Germinal center (tissue), 1 donor: ENCODE results near the gene RLN3.
A peak's percentile ranks its signal among the peaks of the same experiment; 100 is the strongest.

Source experiments
- DNase-seq: peaks from one replicate; pipeline ENCODE4 v3.0.0; 2012; ENCODE audit warnings: mixed read lengths, low spot score

Gene RLN3, protein sequence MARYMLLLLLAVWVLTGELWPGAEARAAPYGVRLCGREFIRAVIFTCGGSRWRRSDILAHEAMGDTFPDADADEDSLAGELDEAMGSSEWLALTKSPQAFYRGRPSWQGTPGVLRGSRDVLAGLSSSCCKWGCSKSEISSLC

DNA sequence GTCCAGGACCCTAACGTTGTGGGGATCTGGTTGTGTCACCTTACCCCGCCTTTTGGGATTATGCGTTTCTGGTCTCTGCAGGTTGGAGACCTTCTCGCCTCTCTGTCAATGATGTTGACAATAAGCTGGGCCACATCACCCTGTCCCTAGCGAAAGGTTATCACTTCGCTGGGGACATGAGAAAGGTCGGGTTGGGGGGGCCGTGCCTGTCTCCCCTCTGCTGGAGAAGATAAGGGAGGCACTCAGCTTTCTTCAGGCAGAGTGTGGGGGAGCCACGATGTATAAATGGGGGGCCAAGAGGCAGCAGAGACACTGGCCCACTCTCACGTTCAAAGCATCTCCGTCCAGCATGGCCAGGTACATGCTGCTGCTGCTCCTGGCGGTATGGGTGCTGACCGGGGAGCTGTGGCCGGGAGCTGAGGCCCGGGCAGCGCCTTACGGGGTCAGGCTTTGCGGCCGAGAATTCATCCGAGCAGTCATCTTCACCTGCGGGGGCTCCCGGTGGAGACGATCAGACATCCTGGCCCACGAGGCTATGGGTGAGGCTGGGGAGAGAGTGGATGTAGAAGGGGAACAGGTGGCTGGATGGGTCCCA is at the start of gene RLN3:
RLN3 (plus strand) TSS at position 293 of the 595 bp plus-strand sequence; CDS start at position 350, 57 bp downstream.
- DNase-seq: no peak

DNA sequence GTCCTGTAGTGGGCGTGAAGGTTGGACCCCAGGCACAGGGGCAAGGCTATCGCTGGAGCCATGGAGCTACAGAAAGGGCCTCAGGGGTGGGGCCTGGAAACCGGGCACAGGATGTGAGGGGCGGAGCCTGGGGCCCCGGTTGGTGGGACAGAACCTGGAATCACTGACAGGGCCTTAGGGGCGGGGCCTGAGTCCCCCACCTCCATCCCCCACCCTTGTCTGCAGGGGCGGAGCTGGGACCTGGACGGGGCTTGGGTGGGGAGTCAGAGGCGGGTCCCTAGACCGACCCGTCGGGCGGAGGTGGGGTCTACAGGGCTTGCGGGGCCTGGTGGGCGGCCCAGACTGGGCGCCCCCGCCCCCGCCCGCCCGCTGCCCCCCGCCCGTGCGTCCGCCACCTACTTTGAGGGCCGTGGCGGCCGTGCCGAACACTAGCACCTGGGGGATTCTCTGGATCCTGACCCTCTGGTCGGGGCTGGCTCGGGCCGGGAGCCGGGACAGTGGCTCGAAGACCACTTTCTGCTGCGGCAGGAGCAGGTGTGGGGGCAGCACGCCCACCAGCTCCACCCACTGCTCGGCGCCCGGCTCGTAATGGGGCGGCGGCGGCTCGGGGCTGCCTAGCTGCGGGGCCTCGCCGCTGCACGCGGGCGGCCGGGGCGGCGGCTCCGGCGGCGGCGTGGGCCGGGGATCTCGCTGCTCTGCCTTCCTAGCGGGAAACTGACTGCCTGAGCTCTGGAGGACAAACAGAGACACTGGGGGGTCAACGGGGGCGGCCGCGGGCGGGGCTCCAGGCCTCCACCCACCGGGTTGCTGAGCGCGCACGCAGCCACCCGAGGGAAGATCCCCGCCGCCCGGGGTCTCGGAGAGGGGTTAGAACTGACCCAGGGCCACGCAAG is 49.4 kb upstream of the RLN3 start:
- DNase-seq: peak; percentile 20

DNA sequence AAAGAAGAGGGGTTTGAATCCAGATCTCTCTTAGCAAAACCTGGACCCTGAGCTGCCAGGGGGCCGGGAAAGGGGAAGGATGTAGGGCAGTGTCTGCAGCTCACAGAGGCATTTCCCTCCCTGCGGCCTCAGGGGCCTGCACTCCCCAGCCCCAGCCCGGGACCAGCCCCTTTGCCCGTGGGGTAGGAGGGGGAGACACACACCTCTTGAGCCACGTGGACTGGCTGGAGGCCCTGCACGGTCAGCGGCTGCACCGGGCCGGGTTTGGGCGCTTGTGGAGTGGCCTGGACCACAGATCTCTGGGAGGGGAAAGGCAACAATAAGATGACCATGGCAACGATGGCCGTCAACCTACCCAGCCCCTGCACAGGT is 48.7 kb upstream of the RLN3 start:
- no peak for DNase-seq

DNA sequence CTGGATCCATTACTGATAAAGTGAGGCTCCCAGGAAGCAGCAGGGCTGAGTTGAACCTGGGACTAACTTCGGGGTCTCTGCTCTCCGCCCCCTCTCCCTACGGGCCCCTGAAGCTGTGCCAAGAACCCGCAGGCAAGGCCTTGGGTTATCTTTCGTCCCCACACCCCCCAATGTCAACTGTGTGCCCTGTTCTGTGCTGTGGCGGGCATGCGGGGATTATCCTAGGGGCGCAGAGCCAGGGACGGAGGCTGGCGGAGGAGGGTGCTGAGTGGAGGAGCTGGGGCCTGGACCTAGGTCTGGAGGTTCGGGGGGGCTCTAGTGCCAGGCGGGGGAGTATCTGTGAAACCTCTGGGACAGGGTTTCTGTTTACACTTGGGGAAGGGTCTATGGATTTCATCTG is 48.3 kb upstream of the RLN3 start:
- DNase-seq: no peak

DNA sequence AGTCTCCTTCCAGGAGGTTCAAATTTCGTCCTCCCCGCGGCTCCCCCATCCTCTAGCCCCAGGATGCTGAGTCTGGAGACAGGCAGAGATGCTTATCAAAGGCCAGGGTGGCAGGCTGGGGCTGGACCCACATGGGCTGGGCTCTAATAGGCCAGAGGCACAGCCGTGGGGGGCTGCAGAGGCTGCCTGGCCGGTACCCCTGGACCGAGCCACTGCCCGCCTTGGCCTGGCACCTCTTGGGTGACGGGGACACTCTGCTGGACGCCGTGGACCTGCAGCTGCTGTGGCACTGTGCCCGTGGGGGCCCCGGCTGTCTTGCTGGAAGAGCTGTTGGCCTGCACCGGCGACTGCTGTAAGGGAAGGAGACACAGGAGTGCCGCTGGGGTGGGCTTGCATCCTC is 47.6 kb upstream of the RLN3 start:
- DNase-seq: no peak

DNA sequence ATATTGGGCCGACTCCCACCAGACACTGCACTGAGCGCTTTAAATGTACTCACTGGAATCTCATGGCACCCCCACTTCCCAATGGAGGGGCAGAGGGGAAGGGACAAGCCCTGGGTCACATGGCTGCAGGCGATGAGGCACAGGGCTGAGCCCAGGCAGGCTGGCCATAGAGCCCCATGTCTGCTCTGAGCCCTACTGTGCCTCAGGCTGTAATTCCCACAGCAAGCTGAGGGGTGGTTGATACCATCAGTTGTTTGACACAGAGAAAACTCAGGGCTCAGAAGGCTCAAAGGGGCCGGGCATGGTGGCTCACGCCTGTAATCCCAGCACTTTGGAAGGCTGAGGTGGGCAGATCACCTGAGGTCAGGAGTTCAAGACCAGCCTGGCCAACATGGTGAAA is 46.9 kb upstream of the RLN3 start:
- DNase-seq: no peak

DNA sequence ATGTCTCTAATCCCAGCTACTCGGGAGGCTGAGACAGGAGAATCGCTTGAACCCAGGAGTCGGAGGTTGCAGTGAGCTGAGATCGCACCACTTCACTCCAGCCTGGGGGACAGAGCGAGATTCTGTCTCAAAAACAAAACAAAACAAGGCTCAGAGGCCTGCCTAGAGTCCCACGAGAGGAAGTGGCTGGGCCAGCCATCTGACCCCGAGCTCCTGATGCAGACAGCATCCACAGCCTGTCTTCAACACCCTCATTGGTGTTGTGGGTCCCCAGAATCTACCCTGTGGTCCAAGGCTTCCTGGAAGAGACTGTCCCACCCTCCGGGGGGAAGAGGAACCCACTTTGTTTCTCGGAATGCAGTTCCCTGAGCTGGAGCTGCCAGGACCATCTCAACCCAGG is 46.5 kb upstream of the RLN3 start:
- no peak for DNase-seq

DNA sequence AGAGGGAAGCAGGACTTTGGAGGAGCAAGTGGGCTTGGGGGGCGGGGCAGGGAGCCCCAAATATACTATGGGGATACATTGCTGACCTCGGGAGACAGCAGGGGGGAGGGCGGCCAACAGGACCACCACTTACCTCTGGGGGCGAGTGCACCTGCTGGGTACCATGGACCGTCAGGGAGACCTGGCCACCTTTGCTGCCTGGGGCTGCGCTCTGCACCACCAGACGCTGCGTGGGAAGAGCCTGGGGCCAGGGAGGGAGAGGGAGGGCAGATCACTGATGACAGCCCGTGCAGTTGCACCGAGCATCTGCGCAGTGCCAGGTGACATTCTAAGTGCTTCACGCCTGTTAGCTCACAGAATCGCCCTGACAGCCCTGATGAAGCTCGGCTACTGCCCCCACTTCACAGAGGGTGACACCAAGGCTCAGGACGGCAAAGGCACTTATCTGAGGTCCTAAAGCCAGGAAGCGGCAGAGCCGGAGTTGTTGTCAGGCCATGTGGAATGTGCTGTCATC is 45.9 kb upstream of the RLN3 start:
- DNase-seq: no peak

DNA sequence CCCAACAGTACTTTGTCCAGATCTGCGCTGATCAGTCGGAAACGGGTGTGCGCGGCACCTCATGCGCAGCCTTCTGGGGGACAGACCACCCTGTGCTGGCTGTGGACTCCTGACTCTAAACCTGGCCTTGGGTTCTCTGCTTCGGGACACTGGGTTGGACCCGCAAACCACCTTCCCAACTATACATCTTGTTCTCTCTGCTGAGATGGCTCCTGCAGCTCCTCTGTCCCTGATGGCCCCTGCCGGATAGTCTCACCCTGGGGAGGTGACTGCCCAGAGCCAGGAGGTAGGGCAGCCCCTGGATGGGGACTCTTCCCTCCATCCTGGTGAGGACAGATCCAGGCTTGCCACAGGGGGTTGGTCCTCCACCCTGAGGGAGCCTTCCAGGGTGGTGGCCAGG is 45.2 kb upstream of the RLN3 start:
- DNase-seq: no peak

DNA sequence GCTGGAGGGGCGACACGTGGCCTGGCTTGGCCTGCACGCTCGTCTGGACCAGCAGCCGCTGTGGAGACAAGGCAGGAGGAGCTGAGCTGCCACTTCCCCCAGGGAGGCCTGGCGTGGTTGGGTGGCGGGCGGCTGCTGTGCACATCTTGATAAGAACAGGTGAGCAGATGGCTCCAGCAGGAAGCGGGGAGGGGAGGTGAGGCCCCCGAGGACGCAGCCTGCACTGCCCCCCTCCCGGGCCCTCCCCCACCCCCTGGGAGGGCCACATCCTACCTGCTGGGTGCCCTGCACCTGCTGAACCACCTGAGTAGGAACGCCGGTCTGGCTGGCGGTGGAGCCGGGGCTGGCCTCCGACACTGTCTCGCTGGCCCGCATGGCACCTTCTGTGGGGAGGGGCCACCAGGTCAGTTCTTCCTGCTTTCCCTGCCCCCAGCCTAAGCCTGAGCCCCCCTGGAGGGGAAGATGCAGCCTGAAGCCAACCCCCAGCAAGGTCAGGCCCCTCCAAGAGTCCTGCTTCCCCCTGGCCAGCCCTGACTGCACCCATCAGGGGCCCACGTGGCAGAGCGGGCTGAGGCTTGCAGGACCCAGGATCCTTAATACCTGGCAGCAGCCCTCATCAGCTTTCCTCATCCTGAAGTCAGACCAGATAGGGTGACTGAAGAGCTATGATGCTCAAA is 44.6 kb upstream of the RLN3 start:
- peak; percentile 40 for DNase-seq

DNA sequence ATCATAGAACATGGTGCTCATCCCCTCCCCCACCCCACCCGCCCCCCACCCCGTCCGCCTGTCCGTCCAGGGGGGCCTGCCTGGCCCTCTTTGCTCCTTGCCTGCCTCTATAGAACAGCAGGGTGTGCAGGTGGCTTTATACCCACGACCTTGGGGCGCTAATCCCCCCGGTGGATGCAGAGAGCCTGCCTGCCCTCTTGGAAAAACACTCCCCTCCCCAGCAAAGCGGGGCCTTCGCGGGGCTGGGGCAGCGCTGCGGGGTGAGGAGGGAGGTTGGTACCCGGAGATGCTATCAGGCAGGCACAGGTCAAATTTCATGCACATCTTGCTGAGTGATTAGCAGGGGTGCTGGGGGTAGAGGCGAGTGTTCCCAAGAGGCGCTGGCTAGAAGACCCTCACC is 43.8 kb upstream of the RLN3 start:
- DNase-seq: no peak

DNA sequence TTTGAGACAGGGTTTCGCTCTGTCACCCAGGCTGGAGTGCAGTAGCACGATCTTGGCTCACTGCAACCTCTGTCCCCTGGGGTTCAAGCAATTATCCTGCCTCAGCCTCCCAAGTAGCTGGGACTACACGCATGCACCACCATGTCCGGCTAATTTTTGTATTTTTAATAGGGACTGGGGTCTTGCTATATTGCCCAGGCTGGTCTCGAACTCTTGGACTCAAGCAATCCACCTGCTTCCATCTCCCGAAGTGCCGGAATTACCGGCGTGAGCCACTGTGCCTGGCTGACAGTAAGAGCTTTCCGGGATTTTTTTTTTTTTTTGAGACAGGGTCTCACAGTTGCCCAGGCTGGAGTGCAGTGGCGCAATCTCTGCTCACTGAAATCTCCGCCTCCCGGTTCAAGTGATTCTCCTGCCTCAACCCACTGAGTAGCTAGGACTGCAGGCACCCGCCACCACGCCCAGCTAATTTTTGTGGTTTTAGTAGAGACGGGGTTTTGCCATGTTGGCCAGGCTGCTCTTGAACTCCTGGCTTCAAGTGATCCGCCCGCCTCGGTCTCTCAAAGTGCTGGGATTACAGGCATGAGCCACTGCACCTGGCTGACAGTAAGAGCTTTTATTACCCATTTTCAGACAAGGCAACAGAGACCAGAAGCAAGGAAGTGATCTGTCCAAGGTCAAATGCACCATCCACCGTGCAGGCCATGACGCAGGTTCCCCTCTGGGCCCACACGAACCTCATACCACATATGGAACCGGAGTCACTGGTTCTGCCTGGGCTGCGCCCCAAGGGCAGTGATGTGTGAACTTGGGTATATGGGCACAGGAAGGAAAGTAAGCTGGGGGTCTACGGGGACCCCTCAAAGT is 42.8 kb upstream of the RLN3 start:
- peak; percentile 56 for DNase-seq

DNA sequence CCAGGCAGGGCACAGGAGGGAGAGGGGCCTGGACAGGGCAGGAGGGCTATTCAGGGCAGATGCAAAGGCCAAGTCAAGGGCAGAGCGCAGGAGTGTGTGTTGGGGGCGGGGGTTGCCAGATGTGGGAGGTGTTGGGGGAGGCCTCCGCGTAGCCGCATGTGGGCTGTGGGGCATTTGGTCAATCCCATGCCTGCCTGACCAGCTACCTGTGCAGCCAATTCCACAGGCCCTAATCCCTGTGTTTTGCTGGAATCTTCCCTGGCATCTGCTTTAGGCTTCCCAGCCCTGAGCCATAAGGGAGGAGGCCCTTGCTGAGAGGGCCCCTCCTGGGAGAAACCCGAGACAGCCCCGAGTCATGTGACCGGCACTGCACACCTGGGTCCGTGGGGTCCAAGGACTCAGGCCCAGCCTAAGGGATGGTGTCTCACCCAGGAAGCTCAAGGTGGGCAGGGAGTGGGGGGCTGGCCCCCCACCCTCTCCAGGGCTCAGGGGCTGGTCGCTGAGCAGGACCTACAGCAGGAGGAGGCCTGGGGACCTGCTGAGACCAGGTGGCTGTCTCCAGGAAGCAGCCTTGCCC is 42.1 kb upstream of the RLN3 start:
- DNase-seq: peak; percentile 65

DNA sequence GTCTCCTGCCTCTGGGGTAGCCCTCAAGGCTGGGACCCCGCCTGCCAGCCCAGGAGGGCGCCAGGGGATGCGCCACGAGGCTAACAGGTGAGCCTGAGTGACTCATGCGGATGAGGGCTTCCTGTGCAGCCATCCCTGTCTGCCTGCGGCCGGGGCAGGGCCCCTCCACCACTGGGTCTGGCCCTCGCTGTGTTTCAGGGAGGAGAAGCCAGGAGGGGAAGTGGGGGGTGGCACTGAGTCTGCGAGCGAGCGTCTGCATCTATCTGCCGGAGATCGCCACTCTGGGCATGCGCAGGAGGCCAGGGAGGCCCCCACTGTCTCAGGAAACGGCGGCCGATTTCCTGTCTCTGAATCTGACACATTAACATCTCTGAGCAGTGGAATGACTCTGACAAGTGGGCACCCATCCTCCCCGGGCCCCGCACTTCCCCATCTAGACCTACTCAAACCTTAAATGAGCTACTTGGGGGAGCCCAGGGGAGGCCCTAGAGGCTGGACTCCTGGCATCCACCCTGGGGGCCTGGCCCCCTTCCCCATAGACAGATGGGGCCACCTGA is 41.5 kb upstream of the RLN3 start:
- DNase-seq: peak; percentile 98

DNA sequence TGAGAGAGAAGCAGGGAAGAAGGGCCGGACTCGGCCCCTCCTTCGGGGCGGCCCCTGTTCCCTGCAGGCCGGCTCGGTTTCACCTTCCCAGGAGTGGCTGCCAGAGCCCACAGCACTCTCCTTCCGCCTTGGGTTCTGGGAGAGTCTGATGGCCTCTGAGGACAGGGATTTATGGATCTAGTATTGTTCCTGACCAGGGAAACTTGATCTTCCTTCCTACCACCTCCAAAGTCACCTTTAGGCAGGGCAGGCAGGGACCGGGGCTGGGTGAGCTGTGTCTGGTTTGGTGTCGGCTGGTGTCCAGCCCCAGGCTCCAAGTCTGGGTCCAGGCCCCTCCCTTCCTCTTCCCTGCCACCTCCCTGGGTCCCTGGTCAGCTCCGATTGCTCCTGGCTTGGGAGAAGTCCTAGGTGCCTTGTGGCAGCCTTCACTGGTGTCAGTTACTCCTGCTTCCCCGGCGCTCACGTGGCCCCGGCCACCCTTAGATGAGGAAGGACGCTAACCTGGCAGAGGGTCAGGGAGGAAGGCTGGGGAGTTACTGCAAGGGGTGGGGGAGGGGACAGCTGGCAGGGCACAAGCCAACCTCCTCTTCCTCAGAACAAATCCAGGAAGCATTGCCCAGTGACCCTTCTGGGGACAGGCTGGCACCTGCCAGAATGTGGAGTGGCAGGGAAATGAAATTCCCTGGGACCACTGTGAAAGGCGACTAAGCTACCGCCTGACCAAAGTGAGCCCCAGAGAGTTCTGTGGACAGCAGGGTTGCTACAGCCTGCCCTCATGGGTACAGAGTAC is 40.7 kb upstream of the RLN3 start:
- DNase-seq: no peak

DNA sequence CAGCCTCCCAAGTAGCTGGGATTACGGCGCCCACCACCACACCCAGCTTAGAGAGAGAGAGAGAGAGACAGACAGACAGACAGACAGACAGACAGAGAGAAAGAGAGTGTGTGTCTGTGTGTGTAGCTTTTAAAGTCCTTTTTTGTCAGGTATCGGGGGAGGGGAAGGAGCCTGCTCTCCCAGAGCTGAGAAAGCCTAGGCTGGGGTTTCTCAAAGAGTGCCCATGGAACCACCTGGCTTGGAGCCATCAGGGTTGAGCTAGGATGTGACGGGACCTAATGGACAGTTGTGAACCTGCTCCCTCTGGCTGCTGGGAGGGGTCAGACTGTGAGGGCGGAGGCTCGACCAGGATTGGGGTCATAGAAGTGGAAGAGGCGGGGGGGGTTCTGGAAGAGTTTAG is 38.5 kb upstream of the RLN3 start:
- DNase-seq: no peak

DNA sequence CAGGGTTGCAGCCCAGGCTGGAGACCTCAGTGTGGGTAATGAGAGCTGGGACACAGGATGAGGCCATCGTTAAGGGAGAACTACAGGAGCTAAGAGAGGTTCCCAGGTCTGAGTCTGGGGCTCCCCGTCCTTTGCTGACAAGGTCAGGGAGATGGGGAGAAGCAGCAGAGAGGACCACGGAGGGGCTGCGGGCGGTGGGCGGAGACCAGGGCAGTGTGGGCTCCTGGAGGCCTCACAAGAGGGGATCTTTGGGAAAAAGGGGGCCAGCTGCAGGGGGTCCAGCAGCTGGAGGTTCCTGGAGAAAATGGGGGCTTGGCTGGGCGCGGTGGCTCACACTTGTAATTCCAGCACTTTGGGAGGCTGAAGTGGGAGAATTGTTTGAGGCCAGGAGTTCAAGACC is 37.9 kb upstream of the RLN3 start:
- no peak for DNase-seq

DNA sequence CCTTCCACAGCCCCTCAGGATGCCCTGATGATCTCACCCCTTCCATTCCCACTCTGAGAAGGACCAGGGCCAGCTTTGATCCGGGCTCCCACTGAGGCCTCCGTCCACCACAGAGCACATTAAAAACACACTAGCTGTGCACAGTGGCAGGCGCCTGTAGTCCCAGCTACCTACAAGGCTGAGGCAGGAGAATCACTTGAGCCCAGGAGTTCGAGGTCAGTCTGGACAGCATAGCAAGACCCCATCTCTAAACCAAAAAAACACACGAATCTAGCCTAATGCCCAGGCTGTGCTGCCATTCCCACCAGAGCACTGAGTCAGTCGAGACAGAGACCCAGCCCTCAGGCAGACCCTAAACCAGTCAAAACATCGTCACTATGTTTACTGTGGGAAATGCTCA is 35.9 kb upstream of the RLN3 start:
- no peak for DNase-seq

DNA sequence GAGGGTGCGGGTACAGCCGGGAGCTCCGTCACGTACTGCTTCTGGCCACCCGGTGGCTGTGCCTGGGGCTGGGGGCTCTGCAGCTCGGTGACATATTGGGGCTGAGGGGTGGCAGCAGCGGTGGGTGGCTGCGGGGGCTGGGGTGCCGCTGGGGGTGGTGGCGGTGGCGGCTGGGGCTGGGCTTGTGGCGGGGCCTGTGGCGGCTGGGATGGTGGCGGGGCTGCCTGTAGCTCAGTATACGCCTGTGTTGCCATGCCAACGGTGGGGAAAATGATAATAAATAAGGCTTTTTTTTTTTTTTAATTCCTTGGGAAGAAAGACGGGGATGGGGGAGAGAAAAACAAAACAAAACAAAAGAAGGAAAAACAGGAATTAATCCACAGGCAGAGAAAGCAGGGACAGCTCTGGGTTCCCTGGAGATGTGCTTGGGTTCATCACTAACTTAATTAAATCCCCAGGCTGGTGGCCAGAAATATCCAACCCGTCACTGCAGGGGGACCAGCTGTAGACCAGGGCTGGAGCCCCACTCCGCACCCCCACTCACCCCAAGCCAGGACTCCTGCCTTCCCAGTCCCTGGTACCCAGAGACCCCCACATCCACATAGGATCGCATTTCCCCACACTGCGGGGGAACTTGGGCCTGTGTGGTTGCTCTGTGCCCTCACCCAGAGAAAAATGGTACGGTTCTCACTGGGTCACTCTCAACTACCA is 34.2 kb upstream of the RLN3 start:
- no peak for DNase-seq
